ENCODE data around the gene VGLL4. TPM values are rescaled to one million over a fixed set of nuclear protein-coding genes. Genes with fewer than 3 reads are reported as not detected.

Gene VGLL4
- total RNA-seq, 1 experiment from 2014 or later, result 46.1 TPM

- Mint-ChIP-seq H3K36me3 (ENCODE audit: insufficient read depth, unreplicated experiment) (peaks cover 10% of the 10 kb centered on the region), H3K4me3 (ENCODE audit: unreplicated experiment) (no peak overlapping the region), H3K4me1 (ENCODE audit: low read depth, unreplicated experiment) (peaks cover 51% of the 10 kb centered on the region), H3K27ac (ENCODE audit: unreplicated experiment) (no peak overlapping the region), H3K9me3 (ENCODE audit: unreplicated experiment) (no peaks in the 10 kb centered on the region), H3K27me3 (ENCODE audit: insufficient read depth, unreplicated experiment) (no peaks in the 10 kb centered on the region)
- Histone ChIP-seq H3K4me3 (ENCODE audit: low read depth, low read length) (no peak overlapping the region), H3K27me3 (replicated peaks; ENCODE audit: control insufficient read depth, insufficient read depth, low read length) (no peaks in the 10 kb centered on the region), H3K36me3 (ENCODE audit: control insufficient read depth, insufficient read depth, low read length) (no peaks in the 10 kb centered on the region), H3K4me1 (peaks cover 35% of the 10 kb centered on the region), H3K9me3 (no peaks in the 10 kb centered on the region)
- no TSS peak for BruUV-seq (replicated peaks)
- CTCF ChIA-PET, result no interaction called here
- no peak for TF ChIP-seq CTCF (IDR thresholded peaks at IDR 0.05; ENCODE audit: insufficient read depth in 1 of 2, low read depth in 1 of 2, low read length in 1 of 2, severe bottlenecking in 1 of 2, unreplicated experiment in 1 of 2)
- POLR2A ChIA-PET, result no interaction called here
- no peak for DNase-seq
- intact Hi-C loops (cut with micrococcal nuclease; ENCODE audit: unreplicated experiment), result no loop called here
These were observed 30.4 kb downstream of the VGLL4 start for GRCh38 chr3:11613319-11613718.

DNA sequence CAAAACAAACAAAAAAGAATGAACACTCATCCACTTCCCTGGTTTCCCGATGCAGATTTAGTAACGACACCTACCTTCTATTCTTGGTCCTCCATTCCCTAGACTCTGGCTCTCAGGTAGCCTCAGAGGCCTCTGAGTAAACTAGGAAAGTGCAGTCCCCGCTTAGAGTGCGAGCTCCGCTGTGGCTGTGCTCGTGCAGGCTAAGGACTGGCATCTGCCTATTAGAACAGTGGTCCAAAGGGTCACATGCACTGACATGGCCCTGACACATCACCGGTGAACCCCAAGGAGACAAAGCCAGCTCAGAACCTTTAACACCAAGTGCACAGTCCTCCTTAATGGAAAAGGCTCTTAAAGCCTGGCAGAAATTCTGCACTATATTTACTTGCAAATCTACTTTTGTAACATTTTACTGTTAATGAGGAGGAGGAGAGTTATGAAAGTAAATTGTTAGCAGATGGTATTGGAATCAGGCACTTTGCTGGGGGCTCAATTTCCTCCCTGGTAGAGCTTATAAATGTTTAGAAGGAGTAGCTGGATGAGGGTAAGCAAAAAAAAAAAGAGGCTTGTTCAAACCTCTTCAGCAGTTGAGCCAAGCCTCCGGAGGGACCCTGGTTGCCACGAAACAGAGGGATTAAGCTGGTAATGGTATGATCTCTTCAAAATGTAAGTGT is 31.1 kb downstream of the VGLL4 start:
- no peak overlapping the region for H3K4me3 Mint-ChIP-seq (ENCODE audit: unreplicated experiment)
- peaks cover 10% of the 10 kb centered on the region for H3K36me3 Mint-ChIP-seq (ENCODE audit: insufficient read depth, unreplicated experiment)
- no peak overlapping the region for H3K27ac Mint-ChIP-seq (ENCODE audit: unreplicated experiment)
- Histone ChIP-seq H3K27me3 (replicated peaks; ENCODE audit: control insufficient read depth, insufficient read depth, low read length) (no peaks in the 10 kb centered on the region), H3K36me3 (ENCODE audit: control insufficient read depth, insufficient read depth, low read length) (no peaks in the 10 kb centered on the region), H3K4me1 (peaks cover 28% of the 10 kb centered on the region), H3K9me3 (no peaks in the 10 kb centered on the region), H3K4me3 (ENCODE audit: low read depth, low read length) (no peak overlapping the region)
- no peak for DNase-seq
- ChIA-PET POLR2A (no interaction called here), CTCF (no interaction called here)
- H3K27me3 Mint-ChIP-seq (ENCODE audit: insufficient read depth, unreplicated experiment), result no peaks in the 10 kb centered on the region
- H3K4me1 Mint-ChIP-seq (ENCODE audit: low read depth, unreplicated experiment), result peaks cover 50% of the 10 kb centered on the region
- no peak for TF ChIP-seq CTCF (IDR thresholded peaks at IDR 0.05; ENCODE audit: insufficient read depth in 1 of 2, low read depth in 1 of 2, low read length in 1 of 2, severe bottlenecking in 1 of 2, unreplicated experiment in 1 of 2)
- intact Hi-C loops (cut with micrococcal nuclease; ENCODE audit: unreplicated experiment), result no loop called here
- no TSS peak for BruUV-seq (replicated peaks)
- H3K9me3 Mint-ChIP-seq (ENCODE audit: unreplicated experiment), result no peaks in the 10 kb centered on the region

DNA sequence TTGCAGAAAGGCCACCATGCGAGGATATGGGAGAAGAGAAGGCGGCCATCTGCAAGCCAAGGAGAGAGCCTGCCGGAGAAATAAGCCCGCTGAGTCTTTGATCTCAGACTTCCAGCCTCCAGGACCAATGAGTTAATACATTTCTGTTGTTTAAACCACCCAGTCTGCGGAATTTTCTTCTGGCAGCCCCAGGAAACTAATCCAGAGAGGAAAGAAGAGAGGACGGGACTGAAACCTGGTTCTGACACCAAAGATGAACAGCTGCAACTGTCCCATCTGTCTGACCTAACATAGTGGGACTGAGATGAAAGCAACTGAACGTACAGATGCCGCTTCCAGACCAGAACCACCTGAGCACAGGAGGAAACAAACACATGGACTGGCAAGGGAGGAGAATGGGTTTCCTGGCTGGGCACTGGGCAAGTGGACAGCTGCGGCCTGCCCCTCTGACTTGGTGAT is 32.3 kb downstream of the VGLL4 start:
- Histone ChIP-seq H3K4me1 (peaks cover 20% of the 10 kb centered on the region), H3K27me3 (replicated peaks; ENCODE audit: control insufficient read depth, insufficient read depth, low read length) (no peaks in the 10 kb centered on the region), H3K36me3 (ENCODE audit: control insufficient read depth, insufficient read depth, low read length) (no peaks in the 10 kb centered on the region), H3K9me3 (no peaks in the 10 kb centered on the region), H3K4me3 (ENCODE audit: low read depth, low read length) (no peak overlapping the region)
- Mint-ChIP-seq H3K4me1 (ENCODE audit: low read depth, unreplicated experiment) (peaks cover 37% of the 10 kb centered on the region), H3K27ac (ENCODE audit: unreplicated experiment) (no peak overlapping the region), H3K27me3 (ENCODE audit: insufficient read depth, unreplicated experiment) (no peaks in the 10 kb centered on the region), H3K36me3 (ENCODE audit: insufficient read depth, unreplicated experiment) (peaks cover 9% of the 10 kb centered on the region), H3K9me3 (ENCODE audit: unreplicated experiment) (no peaks in the 10 kb centered on the region), H3K4me3 (ENCODE audit: unreplicated experiment) (no peak overlapping the region)
- ChIA-PET CTCF (no interaction called here), POLR2A (no interaction called here)
- intact Hi-C loops (cut with micrococcal nuclease; ENCODE audit: unreplicated experiment), result no loop called here
- TF ChIP-seq CTCF (IDR thresholded peaks at IDR 0.05; ENCODE audit: insufficient read depth in 1 of 2, low read depth in 1 of 2, low read length in 1 of 2, severe bottlenecking in 1 of 2, unreplicated experiment in 1 of 2), result no peak
- DNase-seq, result no peak
- BruUV-seq (replicated peaks), result no TSS peak

Measured in Caco-2 (cell line).